GM19239 (cell line): ENCODE data around the gene MAGI1.

Experiments used
- DNase-seq: peaks from one replicate; pipeline ENCODE4 v3.0.0; 2011; ENCODE audit warnings: low spot score; ENCODE audit not compliant: insufficient read length
- FAIRE-seq: peaks from 2 replicates; lab custom pipeline; 2011; peaks lifted over from hg19 to GRCh38; lab: Jason Lieb, UNC

The MAGI1 gene

GRCh38 chr3:65331730-65332129 lies 707.0 kb downstream of the MAGI1 start:
- DNase-seq (no peak), FAIRE-seq (no peak)

- DNase-seq (no peak), FAIRE-seq (no peak)
Measured at GRCh38 chr3:65330072-65330471, 708.6 kb downstream of the MAGI1 start.

- FAIRE-seq, result no peak
- no peak for DNase-seq
Measured at GRCh38 chr3:65328148-65328547, 710.6 kb downstream of the MAGI1 start.

- DNase-seq (no peak), FAIRE-seq (no peak)
Measured at GRCh38 chr3:65326574-65326973, 712.1 kb downstream of the MAGI1 start.

- FAIRE-seq, result no peak
- DNase-seq, result no peak
Measured at GRCh38 chr3:65322910-65323309, 715.8 kb downstream of the MAGI1 start.

- FAIRE-seq (no peak), DNase-seq (no peak)
Measured at GRCh38 chr3:65318231-65318630, 720.5 kb downstream of the MAGI1 start.

GRCh38 chr3:65314916-65315315 lies 723.8 kb downstream of the MAGI1 start:
- FAIRE-seq (no peak), DNase-seq (no peak)

- DNase-seq, result no peak
- FAIRE-seq, result no peak
Measured at GRCh38 chr3:65314269-65314668, 724.4 kb downstream of the MAGI1 start.

- DNase-seq (no peak), FAIRE-seq (no peak)
Measured at GRCh38 chr3:65313666-65314065, 725.1 kb downstream of the MAGI1 start.

- DNase-seq (no peak), FAIRE-seq (no peak)
Measured at GRCh38 chr3:65305836-65306235, 732.9 kb downstream of the MAGI1 start.
